SK-N-SH (cell line): ENCODE measurements around the gene NACC1. TPM values are rescaled to one million over a fixed set of nuclear protein-coding genes. Genes with fewer than 3 reads are reported as not detected.
A peak's percentile ranks its signal among the peaks of the same experiment; 100 is the strongest.

Experiments used
- CTCF ChIA-PET: fragments of 300-600, 350-600 bp; formaldehyde crosslinking; extraction: SDS; loops from one replicate; lab custom pipeline; 2021; lab: Yijun Ruan, JAX
- POLR2A ChIA-PET: fragments of 350-600 bp; sonication (Branson Sonifier 250); formaldehyde crosslinking; extraction: SDS; loops from one replicate; lab custom pipeline; 2020; ENCODE audit warnings: antibody characterized with exemption, inconsistent platforms; lab: Yijun Ruan, JAX
- DNase-seq: peaks from one replicate; pipeline ENCODE4 v3.0.0; 2012
- H2AFZ ChIP-seq: fragments of 200-600 bp; sonication (generic); 2 replicates; pipeline ENCODE4 v1.8.1; 2016; ENCODE audit warnings: antibody characterized with exemption, mild to moderate bottlenecking, low read depth
- H3F3A ChIP-seq: fragments of 200-600 bp; sonication (generic); replicated peaks from 2 replicates; pipeline ENCODE3; 2016; ENCODE audit warnings: antibody characterized with exemption, mild to moderate bottlenecking; ENCODE audit not compliant: insufficient read depth
- H3K27ac ChIP-seq, 2 experiments: fragments of 200-500 bp in 1 of 2; fragments of 200-600 bp in 1 of 2; sonication (Bioruptor generic) in 1 of 2; sonication (generic), shearing (Covaris generic) in 1 of 2; 2 replicates each; pipeline versions ENCODE4 v1.5.1 to v1.6.1; 2014 to 2016; ENCODE audit warnings: low read depth in 2 of 2, inconsistent platforms in 1 of 2, low read length in 1 of 2, mild to moderate bottlenecking in 1 of 2, mixed read lengths in 1 of 2
- H3K27me3 ChIP-seq: fragments of 200-600 bp; sonication (generic), shearing (Covaris generic); 2 replicates; pipeline ENCODE4 v1.6.1; 2016; ENCODE audit warnings: mixed run types; ENCODE audit not compliant: insufficient read depth
- H3K36me3 ChIP-seq, 2 experiments: fragments of 200-500 bp in 1 of 2; fragments of 200-600 bp in 1 of 2; sonication (Bioruptor generic) in 1 of 2; sonication (generic) in 1 of 2; replicated peaks in 1 of 2; 2 replicates each; pipeline versions ENCODE3 to v1.5.1; 2014 to 2016; ENCODE audit warnings: low read length in 1 of 2, mild to moderate bottlenecking in 1 of 2; ENCODE audit not compliant: insufficient read depth in 2 of 2, control insufficient read depth in 1 of 2
- H3K4me1 ChIP-seq, 2 experiments: fragments of 200-500 bp in 1 of 2; fragments of 200-600 bp in 1 of 2; sonication (Bioruptor generic) in 1 of 2; sonication (generic), shearing (Covaris generic) in 1 of 2; 2 replicates each; pipeline versions ENCODE4 v1.5.1 to v1.6.1; 2014 to 2016; ENCODE audit warnings: low read depth in 1 of 2, low read length in 1 of 2, mixed run types in 1 of 2; ENCODE audit not compliant: insufficient read depth in 2 of 2, control insufficient read depth in 1 of 2
- H3K4me2 ChIP-seq: fragments of 200-600 bp; sonication (generic), shearing (Covaris generic); 2 replicates; pipeline ENCODE4 v1.6.1; 2017; ENCODE audit warnings: mixed run types
- H3K4me3 ChIP-seq, 2 experiments: fragments of 200-500 bp in 1 of 2; fragments of 200-600 bp in 1 of 2; sonication (Bioruptor generic) in 1 of 2; sonication (generic), shearing (Covaris generic) in 1 of 2; 2 replicates each; pipeline versions ENCODE4 v1.5.1 to v1.8.1; 2014 to 2016; ENCODE audit warnings: low read depth in 2 of 2, inconsistent platforms in 1 of 2, low read length in 1 of 2, mild to moderate bottlenecking in 1 of 2, mixed read lengths in 1 of 2, moderate library complexity in 1 of 2
- H3K79me2 ChIP-seq: fragments of 200-600 bp; sonication (generic); 2 replicates; pipeline ENCODE4 v1.8.1; 2017; ENCODE audit warnings: mild to moderate bottlenecking; ENCODE audit not compliant: insufficient read depth
- H3K9ac ChIP-seq: fragments of 200-600 bp; sonication (generic); 2 replicates; pipeline ENCODE4 v1.6.1; 2017; ENCODE audit warnings: mixed run types
- H3K9me2 ChIP-seq: fragments of 200-600 bp; sonication (generic); 2 replicates; pipeline ENCODE4 v1.6.1; 2017; ENCODE audit warnings: mixed run types
- H3K9me3 ChIP-seq: fragments of 200-600 bp; sonication (generic); 2 replicates; pipeline ENCODE4 v1.6.1; 2017; ENCODE audit warnings: mixed run types, mild to moderate bottlenecking, moderate library complexity
- H4K20me1 ChIP-seq: fragments of 200-600 bp; sonication (generic); 2 replicates; pipeline ENCODE4 v1.6.1; 2017; ENCODE audit warnings: mild to moderate bottlenecking, mixed run types; ENCODE audit not compliant: insufficient read depth
- CHD2 ChIP-seq: fragments of 150-350 bp; IDR thresholded peaks from 2 replicates; pipeline ENCODE4 v1.6.1; 2018; ENCODE audit warnings: low read length; ENCODE audit not compliant: partially characterized antibody
- CTCF ChIP-seq: fragments of 200-600 bp; sonication (generic); IDR thresholded peaks from 2 replicates; pipeline ENCODE4 v1.6.1; 2017; ENCODE audit warnings: antibody characterized with exemption, mild to moderate bottlenecking, moderate library complexity
- EZH2phosphoT487 ChIP-seq: fragments of 200-600 bp; sonication (generic); IDR thresholded peaks from 2 replicates; pipeline ENCODE4 v1.6.1; 2017; ENCODE audit warnings: low read depth, mixed run types, mild to moderate bottlenecking, antibody characterized with exemption, moderate library complexity, borderline replicate concordance
- FOSL2 ChIP-seq: IDR thresholded peaks from 2 replicates; pipeline ENCODE4 v1.4.0; 2012; ENCODE audit warnings: low read depth, mild to moderate bottlenecking, moderate library complexity, borderline replicate concordance
- FOXM1 ChIP-seq: IDR thresholded peaks from 2 replicates; pipeline ENCODE4 v1.4.0; 2012; ENCODE audit warnings: low read depth, mild to moderate bottlenecking
- JUND ChIP-seq: IDR thresholded peaks from 2 replicates; pipeline ENCODE4 v1.4.0; 2012
- MXI1 ChIP-seq: IDR thresholded peaks from 2 replicates; pipeline ENCODE4 v1.6.1; 2012; ENCODE audit warnings: mild to moderate bottlenecking, low read depth, low read length, improper control_type of control experiment
- NFIC ChIP-seq: IDR thresholded peaks from 2 replicates; pipeline ENCODE4 v1.4.0; 2012; ENCODE audit warnings: borderline replicate concordance
- RAD21 ChIP-seq: IDR thresholded peaks from 2 replicates; pipeline ENCODE4 v1.6.1; 2012; ENCODE audit warnings: mild to moderate bottlenecking, low read length
- RXRA ChIP-seq: IDR thresholded peaks from 2 replicates; pipeline ENCODE4 v1.4.0; 2012; ENCODE audit warnings: low read depth, mild to moderate bottlenecking, borderline replicate concordance
- SMC3 ChIP-seq: IDR thresholded peaks from 2 replicates; pipeline ENCODE4 v1.6.1; 2012; ENCODE audit warnings: low read depth, low read length, improper control_type of control experiment
- TEAD4 ChIP-seq: IDR thresholded peaks from 2 replicates; pipeline ENCODE4 v1.4.0; 2012; ENCODE audit warnings: mild to moderate bottlenecking, borderline replicate concordance; ENCODE audit not compliant: insufficient read depth
- WGBS: methylation state at CpG from one replicate; pipeline ENCODE4 v1.1.6; 2017; ENCODE audit warnings: low lambda C conversion rate; 5-methylcytosine and 5-hydroxymethylcytosine counted together
- polyA plus RNA-seq, 3 experiments: library from polyadenylated mRNA; depleted of rRNA; stranded (reverse); fragments of >200 nt; gene quantifications; 2 replicates each; pipeline ENCODE4 v1.2.3, GENCODE V29; 2012
- TF ChIP-seq, protein P1 (sequence below): fragments of 150-350 bp; IDR thresholded peaks from 2 replicates; pipeline ENCODE4 v1.6.1; 2017; ENCODE audit warnings: antibody characterized with exemption, low read length, low read depth, borderline replicate concordance
- TF ChIP-seq, protein P2 (sequence below): IDR thresholded peaks from 2 replicates; pipeline ENCODE4 v1.4.0; 2012; ENCODE audit warnings: low read depth, borderline replicate concordance
- TF ChIP-seq, protein P3 (sequence below): IDR thresholded peaks from 2 replicates; pipeline ENCODE4 v1.4.0; 2012; ENCODE audit warnings: low read depth, borderline replicate concordance
- TF ChIP-seq, protein P4 (sequence below): fragments of 150-350 bp; IDR thresholded peaks from 2 replicates; pipeline ENCODE4 v1.6.1; 2016; ENCODE audit warnings: mild to moderate bottlenecking, low read depth, low read length

The NACC1 gene
- polyA plus RNA-seq, 1 of the 3 experiments (the other 2 are of a cell fraction), result 127 TPM

- Histone ChIP-seq H3K9me2 (no peaks in the 10 kb centered on the region), H4K20me1 (no peaks in the 10 kb centered on the region), H3K36me3 (peaks cover 0 to 16% of the 10 kb centered on the region in 2 experiments), H3K9ac (no peak overlapping the region), H3K4me2 (no peak overlapping the region)
- TF ChIP-seq RAD21 (peak; percentile 13; the same call in 1 of the 2 replicates), CTCF (peak; percentile 7; the same call in 1 of the 2 replicates), NFIC (no peak)
- TF ChIP-seq, all 33 proteins: peak for 2
- CTCF ChIA-PET, result interaction anchor here (0.9 to 9.2 kb wide), 8 partner anchors 8 to 167 kb away, joined by 3 to 603 read pairs (median 40); partner anchors contain the start of genes DAND5, IER2, LYL1 and STX10
- Histone ChIP-seq H3K79me2 (no peaks in the 10 kb centered on the region; the same call in 1 of the 2 replicates), H3F3A (no peaks in the 10 kb centered on the region), H3K9me3 (no peaks in the 10 kb centered on the region), H3K27me3 (no peaks in the 10 kb centered on the region), H3K27ac (peak overlapping the region in 1 of 2 experiments; percentile 83; a peak in 2 of 4 replicates), H3K4me3 (no peak overlapping the region), H2AFZ (no peak overlapping the region), H3K4me1 (peaks cover 8 to 55% of the 10 kb centered on the region in 2 experiments)
- POLR2A ChIA-PET, result interaction anchor here (0.6 to 1.3 kb wide), 4 partner anchors 35 to 127 kb away, joined by 3 to 5 read pairs (median 4); partner anchors contain the start of gene DAND5
- WGBS, result 87% methylated on average over 43 of the region's 44 CpGs
- DNase-seq, result peak; percentile 86
Observed at GRCh38 chr19:13095934-13096927, 21.8 kb upstream of the NACC1 start.

DNA sequence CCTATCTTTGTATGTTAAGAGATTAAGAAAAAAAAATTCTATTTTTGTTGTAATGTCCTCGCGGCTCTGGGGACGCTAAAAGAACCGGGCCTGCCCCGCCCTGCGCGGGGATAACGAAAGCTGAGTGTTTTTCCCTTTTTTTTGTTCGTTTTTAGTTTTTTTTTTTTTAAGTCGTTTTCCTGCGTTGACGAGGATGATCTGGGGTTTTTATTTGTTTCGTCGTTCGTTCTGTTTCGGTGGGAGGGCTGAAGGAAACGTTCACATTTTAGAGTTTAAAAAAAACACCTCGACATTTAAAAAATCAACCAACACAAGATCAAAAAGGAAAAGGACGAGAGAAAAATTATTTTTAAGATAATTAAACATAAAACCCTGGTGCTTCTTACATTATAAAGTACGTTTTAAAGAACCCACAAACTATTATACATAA is 21.0 kb upstream of the NACC1 start:
- Histone ChIP-seq H3K27me3 (no peaks in the 10 kb centered on the region), H2AFZ (no peak overlapping the region), H3F3A (no peaks in the 10 kb centered on the region), H3K4me1 (peaks cover 0 to 54% of the 10 kb centered on the region in 2 experiments; a peak in 3 of 4 replicates), H4K20me1 (no peaks in the 10 kb centered on the region), H3K9me3 (no peaks in the 10 kb centered on the region), H3K79me2 (peaks cover 7% of the 10 kb centered on the region; the same call in 1 of the 2 replicates), H3K9me2 (no peaks in the 10 kb centered on the region), H3K4me3 (no peak overlapping the region), H3K27ac (no peak overlapping the region; a peak in 1 of 4 replicates), H3K9ac (no peak overlapping the region), H3K4me2 (no peak overlapping the region), H3K36me3 (peaks cover 0 to 16% of the 10 kb centered on the region in 2 experiments)
- POLR2A ChIA-PET, result interaction anchor here (1.0 to 1.3 kb wide), 3 partner anchors 55 to 128 kb away, joined by 3 to 5 read pairs (median 5); partner anchors contain the start of gene DAND5
- DNase-seq, result no peak
- no peak for TF ChIP-seq RXRA
- TF ChIP-seq NFIC, result no peak
- TF ChIP-seq FOSL2, result no peak
- TF ChIP-seq TEAD4, result no peak
- TF ChIP-seq EZH2phosphoT487, result no peak
- TF ChIP-seq, protein P1, sequence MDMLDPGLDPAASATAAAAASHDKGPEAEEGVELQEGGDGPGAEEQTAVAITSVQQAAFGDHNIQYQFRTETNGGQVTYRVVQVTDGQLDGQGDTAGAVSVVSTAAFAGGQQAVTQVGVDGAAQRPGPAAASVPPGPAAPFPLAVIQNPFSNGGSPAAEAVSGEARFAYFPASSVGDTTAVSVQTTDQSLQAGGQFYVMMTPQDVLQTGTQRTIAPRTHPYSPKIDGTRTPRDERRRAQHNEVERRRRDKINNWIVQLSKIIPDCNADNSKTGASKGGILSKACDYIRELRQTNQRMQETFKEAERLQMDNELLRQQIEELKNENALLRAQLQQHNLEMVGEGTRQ, result no peak
- TF ChIP-seq RAD21, result no peak
- TF ChIP-seq MXI1, result no peak
- TF ChIP-seq, protein P2, sequence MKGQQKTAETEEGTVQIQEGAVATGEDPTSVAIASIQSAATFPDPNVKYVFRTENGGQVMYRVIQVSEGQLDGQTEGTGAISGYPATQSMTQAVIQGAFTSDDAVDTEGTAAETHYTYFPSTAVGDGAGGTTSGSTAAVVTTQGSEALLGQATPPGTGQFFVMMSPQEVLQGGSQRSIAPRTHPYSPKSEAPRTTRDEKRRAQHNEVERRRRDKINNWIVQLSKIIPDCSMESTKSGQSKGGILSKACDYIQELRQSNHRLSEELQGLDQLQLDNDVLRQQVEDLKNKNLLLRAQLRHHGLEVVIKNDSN, result no peak
- no peak for TF ChIP-seq JUND
- TF ChIP-seq SMC3, result no peak
- TF ChIP-seq CHD2, result no peak
- TF ChIP-seq, protein P3, sequence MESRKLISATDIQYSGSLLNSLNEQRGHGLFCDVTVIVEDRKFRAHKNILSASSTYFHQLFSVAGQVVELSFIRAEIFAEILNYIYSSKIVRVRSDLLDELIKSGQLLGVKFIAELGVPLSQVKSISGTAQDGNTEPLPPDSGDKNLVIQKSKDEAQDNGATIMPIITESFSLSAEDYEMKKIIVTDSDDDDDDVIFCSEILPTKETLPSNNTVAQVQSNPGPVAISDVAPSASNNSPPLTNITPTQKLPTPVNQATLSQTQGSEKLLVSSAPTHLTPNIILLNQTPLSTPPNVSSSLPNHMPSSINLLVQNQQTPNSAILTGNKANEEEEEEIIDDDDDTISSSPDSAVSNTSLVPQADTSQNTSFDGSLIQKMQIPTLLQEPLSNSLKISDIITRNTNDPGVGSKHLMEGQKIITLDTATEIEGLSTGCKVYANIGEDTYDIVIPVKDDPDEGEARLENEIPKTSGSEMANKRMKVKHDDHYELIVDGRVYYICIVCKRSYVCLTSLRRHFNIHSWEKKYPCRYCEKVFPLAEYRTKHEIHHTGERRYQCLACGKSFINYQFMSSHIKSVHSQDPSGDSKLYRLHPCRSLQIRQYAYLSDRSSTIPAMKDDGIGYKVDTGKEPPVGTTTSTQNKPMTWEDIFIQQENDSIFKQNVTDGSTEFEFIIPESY, result no peak
- TF ChIP-seq FOXM1, result no peak
- TF ChIP-seq, protein P4, sequence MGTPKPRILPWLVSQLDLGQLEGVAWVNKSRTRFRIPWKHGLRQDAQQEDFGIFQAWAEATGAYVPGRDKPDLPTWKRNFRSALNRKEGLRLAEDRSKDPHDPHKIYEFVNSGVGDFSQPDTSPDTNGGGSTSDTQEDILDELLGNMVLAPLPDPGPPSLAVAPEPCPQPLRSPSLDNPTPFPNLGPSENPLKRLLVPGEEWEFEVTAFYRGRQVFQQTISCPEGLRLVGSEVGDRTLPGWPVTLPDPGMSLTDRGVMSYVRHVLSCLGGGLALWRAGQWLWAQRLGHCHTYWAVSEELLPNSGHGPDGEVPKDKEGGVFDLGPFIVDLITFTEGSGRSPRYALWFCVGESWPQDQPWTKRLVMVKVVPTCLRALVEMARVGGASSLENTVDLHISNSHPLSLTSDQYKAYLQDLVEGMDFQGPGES, result no peak
- 92% methylated on average over 20 of the region's 20 CpGs for whole genome bisulfite sequencing
- CTCF ChIA-PET, result interaction anchor here (1.6 to 9.2 kb wide), 4 partner anchors 7 to 166 kb away, joined by 4 to 603 read pairs (median 291); partner anchors contain the start of genes DAND5 and LYL1
